Keratinocyte (primary cell): Measurements from ENCODE around the gene MALT1.

ENCODE experiments used
- CTCF ChIP-seq, 3 experiments: IDR thresholded peaks in 1 of 3; conservative IDR thresholded peaks in 1 of 3; optimal IDR thresholded peaks in 1 of 3; 2 replicates in 2 of 3; 3 replicates in 1 of 3; pipeline versions ENCODE3 to v1.5.1; 2011; ENCODE audit warnings: low read length in 3 of 3, mild to moderate bottlenecking in 3 of 3, moderate library complexity in 2 of 3, control low read depth in 1 of 3, inconsistent platforms in 1 of 3; ENCODE audit not compliant: insufficient read depth in 2 of 3; ENCODE audit errors: extremely low read depth in 1 of 3
- EZH2 ChIP-seq: IDR thresholded peaks from one replicate; pipeline ENCODE4 v1.6.1; 2012; ENCODE audit warnings: inconsistent platforms, mild to moderate bottlenecking, low read length, moderate library complexity

DNA sequence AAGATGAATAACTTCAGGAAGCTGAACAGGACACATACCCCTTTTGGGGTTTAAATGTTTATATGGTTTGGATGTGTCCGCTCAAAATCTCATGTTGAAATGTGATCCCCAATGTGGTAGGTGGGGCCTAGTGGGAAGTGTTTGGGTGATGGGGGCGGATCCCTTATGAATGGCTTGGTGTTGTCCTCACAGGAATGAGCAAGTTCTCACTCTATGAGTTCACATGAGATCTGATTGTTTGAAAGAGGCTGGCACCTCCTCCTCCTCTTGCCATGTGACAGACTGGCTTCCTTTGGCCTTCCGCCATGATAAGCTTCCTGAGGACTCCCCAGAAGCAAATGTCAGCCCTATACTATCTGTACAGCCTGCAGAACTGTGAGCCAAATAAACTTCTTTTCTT is 104.8 kb downstream of the MALT1 start:
- TF ChIP-seq CTCF (optimal IDR thresholded peaks at IDR 0.05 in 1 of 3, IDR thresholded peaks at IDR 0.05 in 1 of 3, conservative IDR thresholded peaks at IDR 0.05 in 1 of 3; ENCODE audit: extremely low read depth in 1 of 3, insufficient read depth in 2 of 3, low read length in 3 of 3) (no peak), EZH2 (no peak)
